Adipocyte (in vitro differentiated cells): ENCODE data around the gene WDR45.
A peak's percentile ranks its signal among the peaks of the same experiment; 100 is the strongest.

Experiments used
- DNase-seq: peaks from one replicate; pipeline ENCODE4 v3.0.0-alpha.2; 2015; ENCODE audit warnings: low read depth
- H3K27me3 ChIP-seq: replicated peaks from 2 replicates; pipeline ENCODE4 v1.7.0; 2013; ENCODE audit warnings: mild to moderate bottlenecking, low read length, moderate library complexity; ENCODE audit not compliant: control insufficient read depth, insufficient read depth
- H3K36me3 ChIP-seq: 2 replicates; pipeline ENCODE4 v1.7.0; 2013; ENCODE audit warnings: low read length, mild to moderate bottlenecking, moderate library complexity; ENCODE audit not compliant: control insufficient read depth, insufficient read depth, severe bottlenecking
- H3K4me1 ChIP-seq: 2 replicates; pipeline ENCODE4 v1.7.0; 2013; ENCODE audit warnings: mild to moderate bottlenecking, low read length, moderate library complexity; ENCODE audit not compliant: control insufficient read depth, insufficient read depth
- H3K4me3 ChIP-seq: 2 replicates; pipeline ENCODE4 v1.7.0; 2013; ENCODE audit warnings: mild to moderate bottlenecking, low read length, moderate library complexity
- H3K9ac ChIP-seq: 2 replicates; pipeline ENCODE4 v1.7.0; 2013; ENCODE audit warnings: mild to moderate bottlenecking, low read length, moderate library complexity
- H3K9me3 ChIP-seq: 2 replicates; pipeline ENCODE4 v1.7.0; 2013; ENCODE audit warnings: mild to moderate bottlenecking, low read length, moderate library complexity; ENCODE audit not compliant: control insufficient read depth

WDR45 gene

DNA sequence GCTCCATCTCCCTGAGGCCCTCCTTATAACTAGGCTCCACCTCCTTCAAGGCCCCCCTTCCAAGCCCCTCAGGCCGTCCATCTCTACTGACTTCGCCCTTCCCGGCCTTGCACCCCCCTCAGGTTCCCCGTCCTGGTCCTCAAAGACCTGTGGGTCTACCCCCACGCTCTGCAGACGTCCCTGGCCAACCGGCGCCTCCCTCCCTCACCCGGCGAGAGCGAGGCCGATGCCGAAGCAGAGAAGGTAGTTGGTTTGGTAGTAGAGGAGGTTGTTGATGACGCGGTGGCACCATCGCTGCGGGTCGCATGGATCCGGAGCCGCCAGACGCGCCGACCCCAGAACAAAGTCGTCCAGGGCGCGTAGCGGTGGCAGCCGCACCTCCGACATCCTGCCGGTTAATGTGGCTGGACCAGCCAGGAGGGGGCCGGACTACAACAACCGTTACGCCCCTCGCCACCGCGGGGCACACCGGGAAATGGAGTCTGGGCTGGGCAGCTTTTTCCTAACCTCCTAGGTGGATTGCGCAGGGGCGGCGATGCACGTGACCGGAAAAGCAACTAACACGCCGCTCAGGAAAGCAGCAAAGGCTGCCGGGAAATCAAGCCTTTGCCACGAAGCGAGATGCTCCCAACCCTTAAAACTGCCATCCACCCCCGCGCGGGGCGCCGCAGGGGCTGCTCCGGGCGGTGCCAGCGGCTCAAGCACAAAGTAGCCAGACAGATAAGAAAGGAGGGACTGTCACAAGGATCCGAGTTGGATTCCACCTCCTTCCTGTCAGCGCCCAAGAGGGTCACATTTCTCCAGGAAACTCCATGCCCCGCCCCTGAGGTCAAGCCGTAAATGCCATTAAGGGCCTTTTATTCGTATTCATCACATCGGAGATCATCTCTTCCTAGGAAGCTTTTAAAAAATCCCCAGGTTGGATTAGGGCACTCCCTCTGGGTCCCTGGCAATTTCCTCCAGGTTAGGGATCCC, 5.8 kb downstream of the WDR45 start, which contains the start of gene PRAF2:
Gene PRAF2, minus strand, starts transcription at position 402 of the 975 bp plus-strand sequence. Its CDS starts 15 bp downstream, at position 387.
- H3K36me3 ChIP-seq: peaks cover 10% of the 10 kb centered on the region
- H3K27me3 ChIP-seq: no peaks in the 10 kb centered on the region
- H3K9me3 ChIP-seq: no peaks in the 10 kb centered on the region
- peaks cover 15% of the 10 kb centered on the region for H3K4me1 ChIP-seq
- H3K4me3 ChIP-seq: peak within 1 kb of the TSS; percentile 85
- peak within 1 kb of the TSS; percentile 87 for H3K9ac ChIP-seq
- DNase-seq: peak; percentile 93

- Histone ChIP-seq H3K36me3 (peaks cover 9% of the 10 kb centered on the region), H3K9ac (peak overlapping the region; percentile 87), H3K27me3 (no peaks in the 10 kb centered on the region), H3K4me3 (peak overlapping the region; percentile 85), H3K9me3 (no peaks in the 10 kb centered on the region), H3K4me1 (peaks cover 11% of the 10 kb centered on the region)
- peak; percentile 30 for DNase-seq
Observed at GRCh38 chrX:49072712-49073095, 7.0 kb downstream of the WDR45 start.

GRCh38 chrX:49071877-49072711, 7.6 kb downstream of the WDR45 start:
- Histone ChIP-seq H3K4me3 (peak overlapping the region; percentile 85), H3K27me3 (no peaks in the 10 kb centered on the region), H3K9ac (peak overlapping the region; percentile 87), H3K9me3 (no peaks in the 10 kb centered on the region), H3K4me1 (peaks cover 11% of the 10 kb centered on the region), H3K36me3 (peaks cover 3% of the 10 kb centered on the region)
- peak; percentile 49 for DNase-seq

GRCh38 chrX:49070988-49071387, 8.7 kb downstream of the WDR45 start:
- Histone ChIP-seq H3K9me3 (no peaks in the 10 kb centered on the region), H3K4me3 (no peak overlapping the region), H3K36me3 (no peaks in the 10 kb centered on the region), H3K9ac (no peak overlapping the region), H3K27me3 (no peaks in the 10 kb centered on the region), H3K4me1 (peaks cover 11% of the 10 kb centered on the region)
- no peak for DNase-seq

DNA sequence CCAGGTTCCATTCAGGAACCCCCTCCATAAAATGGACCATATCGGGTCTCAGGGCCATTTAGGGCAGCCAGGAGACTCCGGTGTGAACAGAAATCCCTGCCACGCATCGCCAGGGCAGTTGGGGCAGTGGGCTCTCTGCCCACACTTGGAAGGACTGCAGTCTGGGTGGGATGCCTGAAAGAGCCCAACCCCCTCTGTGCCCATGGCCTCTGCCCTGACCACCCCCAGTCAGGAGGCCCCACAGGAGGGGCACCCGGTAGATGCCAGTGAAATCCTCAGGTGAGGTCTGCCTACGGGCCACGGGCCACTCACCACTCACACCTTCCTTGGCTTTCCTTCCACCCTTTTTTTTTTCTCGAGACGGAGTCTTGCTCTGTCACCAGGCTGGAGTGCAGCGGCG, 10.6 kb downstream of the WDR45 start:
- Histone ChIP-seq H3K9ac (no peak overlapping the region), H3K9me3 (no peaks in the 10 kb centered on the region), H3K4me1 (peaks cover 11% of the 10 kb centered on the region), H3K4me3 (no peak overlapping the region), H3K27me3 (no peaks in the 10 kb centered on the region), H3K36me3 (no peaks in the 10 kb centered on the region)
- no peak for DNase-seq

DNA sequence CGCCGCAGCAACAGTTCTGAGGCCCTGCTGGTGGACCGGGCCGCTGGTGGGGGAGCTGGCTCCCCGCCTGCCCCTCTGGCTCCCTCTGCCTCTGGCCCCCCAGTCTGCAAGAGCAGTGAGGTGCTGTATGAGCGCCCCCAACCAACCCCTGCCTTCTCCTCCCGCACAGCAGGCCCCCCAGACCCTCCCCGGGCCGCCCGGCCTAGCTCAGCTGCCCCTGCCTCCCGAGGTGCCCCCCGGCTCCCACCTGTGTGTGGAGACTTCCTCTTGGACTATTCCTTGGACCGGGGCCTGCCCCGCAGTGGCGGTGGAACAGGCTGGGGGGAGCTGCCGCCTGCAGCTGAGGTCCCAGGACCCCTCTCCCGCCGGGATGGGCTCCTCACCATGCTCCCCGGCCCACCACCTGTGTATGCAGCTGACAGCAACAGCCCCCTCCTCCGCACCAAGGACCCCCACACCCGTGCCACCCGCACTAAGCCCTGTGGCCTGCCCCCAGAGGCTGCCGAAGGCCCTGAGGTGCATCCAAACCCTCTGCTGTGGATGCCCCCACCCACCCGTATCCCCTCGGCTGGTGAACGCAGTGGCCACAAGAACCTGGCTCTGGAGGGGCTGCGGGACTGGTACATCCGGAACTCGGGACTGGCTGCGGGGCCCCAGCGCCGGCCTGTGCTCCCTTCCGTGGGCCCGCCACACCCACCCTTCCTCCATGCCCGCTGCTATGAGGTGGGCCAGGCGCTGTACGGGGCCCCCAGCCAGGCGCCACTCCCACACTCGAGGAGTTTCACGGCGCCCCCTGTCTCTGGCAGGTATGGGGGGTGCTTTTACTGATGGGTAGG, 12.2 kb downstream of the WDR45 start:
- peaks cover 2% of the 10 kb centered on the region for H3K4me1 ChIP-seq
- H3K4me3 ChIP-seq: no peak overlapping the region
- no peaks in the 10 kb centered on the region for H3K27me3 ChIP-seq
- H3K36me3 ChIP-seq: no peaks in the 10 kb centered on the region
- no peak for DNase-seq
- H3K9ac ChIP-seq: no peak overlapping the region
- no peaks in the 10 kb centered on the region for H3K9me3 ChIP-seq

DNA sequence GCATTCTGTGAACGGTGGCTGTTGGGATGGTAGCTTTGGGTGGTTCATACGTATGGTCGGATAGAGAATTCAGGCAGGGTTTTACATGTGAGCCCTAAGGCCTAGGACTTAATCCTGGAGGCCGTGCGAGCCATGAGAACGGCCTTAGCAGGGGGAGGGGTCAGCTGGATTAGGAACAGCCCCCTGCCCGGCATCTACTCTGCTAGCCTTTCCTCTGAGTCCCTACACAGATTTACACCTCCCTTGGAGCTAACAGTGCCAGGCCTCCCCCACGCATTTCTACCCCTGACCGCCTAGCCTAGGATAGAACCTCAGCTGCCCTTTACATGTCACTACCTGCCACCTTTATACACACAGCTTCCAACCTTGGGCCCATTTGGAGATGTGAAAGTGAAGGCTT, 13.0 kb downstream of the WDR45 start:
- no peak overlapping the region for H3K4me3 ChIP-seq
- no peak overlapping the region for H3K9ac ChIP-seq
- H3K4me1 ChIP-seq: no peaks in the 10 kb centered on the region
- no peaks in the 10 kb centered on the region for H3K9me3 ChIP-seq
- no peaks in the 10 kb centered on the region for H3K27me3 ChIP-seq
- H3K36me3 ChIP-seq: no peaks in the 10 kb centered on the region
- DNase-seq: no peak

GRCh38 chrX:49066278-49066677, 13.4 kb downstream of the WDR45 start:
- H3K27me3 ChIP-seq: no peaks in the 10 kb centered on the region
- DNase-seq: no peak
- H3K9ac ChIP-seq: no peak overlapping the region
- H3K4me3 ChIP-seq: no peak overlapping the region
- no peaks in the 10 kb centered on the region for H3K4me1 ChIP-seq
- no peaks in the 10 kb centered on the region for H3K36me3 ChIP-seq
- no peaks in the 10 kb centered on the region for H3K9me3 ChIP-seq

DNA sequence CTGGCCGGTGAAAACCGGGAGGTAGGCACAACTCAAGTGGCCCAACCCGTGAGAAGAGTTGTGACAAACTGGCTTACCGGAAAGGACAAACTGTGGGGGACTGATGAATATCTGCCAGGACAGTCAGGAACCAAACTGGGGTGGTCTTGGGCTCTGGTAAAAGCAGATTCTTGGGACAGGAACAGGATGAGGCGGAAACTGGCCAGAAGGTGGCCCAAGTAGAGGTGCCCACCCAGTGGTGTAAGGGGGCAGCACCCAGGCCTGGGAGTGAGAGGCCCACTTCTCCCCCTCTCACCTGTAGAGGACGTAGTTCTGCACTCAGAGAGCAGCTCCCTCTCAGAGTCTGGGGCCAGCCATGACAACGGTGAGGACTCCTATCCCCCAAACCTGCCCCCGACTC, 15.0 kb downstream of the WDR45 start:
- Histone ChIP-seq H3K27me3 (no peaks in the 10 kb centered on the region), H3K36me3 (no peaks in the 10 kb centered on the region), H3K4me3 (no peak overlapping the region), H3K9ac (no peak overlapping the region), H3K9me3 (no peaks in the 10 kb centered on the region), H3K4me1 (no peaks in the 10 kb centered on the region)
- no peak for DNase-seq

DNA sequence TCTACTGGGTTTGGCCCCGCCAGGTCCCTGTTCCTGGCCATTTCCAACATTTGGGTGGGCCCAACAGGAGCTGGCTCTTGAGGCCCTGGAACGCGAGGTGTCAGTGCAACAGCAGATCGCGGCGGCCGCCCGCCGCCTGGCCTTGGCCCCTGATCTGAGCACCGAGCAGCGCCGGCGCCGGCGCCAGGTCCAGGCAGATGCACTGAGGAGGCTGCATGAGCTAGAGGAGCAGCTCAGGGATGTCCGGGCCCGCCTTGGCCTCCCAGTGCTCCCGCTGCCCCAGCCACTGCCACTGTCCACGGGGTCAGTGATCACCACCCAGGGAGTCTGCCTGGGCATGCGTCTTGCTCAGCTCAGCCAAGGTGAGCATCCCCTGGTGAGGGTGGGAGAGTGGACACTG, 15.4 kb downstream of the WDR45 start:
- Histone ChIP-seq H3K9me3 (no peaks in the 10 kb centered on the region), H3K4me3 (no peak overlapping the region), H3K4me1 (no peaks in the 10 kb centered on the region), H3K9ac (no peak overlapping the region), H3K27me3 (no peaks in the 10 kb centered on the region), H3K36me3 (no peaks in the 10 kb centered on the region)
- DNase-seq: no peak
